Mononuclear cell (primary cell): ENCODE measurements around the gene GPR42. TPM values are rescaled to one million over a fixed set of nuclear protein-coding genes. Genes with fewer than 3 reads are reported as not detected.
"Not testable (repeated sequence)": the region's sequence is repeated elsewhere in the genome, so short reads cannot be mapped to it uniquely, and the experiment has no call there.

Experiments
- H3K27me3 ChIP-seq: 2 replicates; pipeline ENCODE4 v1.6.0; 2011; ENCODE audit warnings: low read length, control low read depth; ENCODE audit not compliant: insufficient read depth
- H3K4me1 ChIP-seq: 2 replicates; pipeline ENCODE4 v1.5.1; 2011; ENCODE audit warnings: mild to moderate bottlenecking, low read length, control low read depth; ENCODE audit not compliant: insufficient read depth
- H3K4me3 ChIP-seq: 2 replicates; pipeline ENCODE4 v1.5.1; 2011; ENCODE audit warnings: mild to moderate bottlenecking, low read length, moderate library complexity
- H3K9me3 ChIP-seq: 2 replicates; pipeline ENCODE4 v1.5.1; 2011; ENCODE audit warnings: low read depth, mild to moderate bottlenecking, control low read depth, low read length
- total RNA-seq: library from RNA; depleted of rRNA; stranded (reverse); fragments of >200 nt; gene quantifications from one replicate; pipeline ENCODE4 v1.2.3, GENCODE V29; 2012

Gene GPR42
- total RNA-seq, 1 donor: 0.21 TPM

- Histone ChIP-seq H3K9me3 (peaks cover 6% of the 10 kb centered on the region), H3K4me1 (no peaks in the 10 kb centered on the region), H3K4me3 (no peak overlapping the region), H3K27me3 (peaks cover 5% of the 10 kb centered on the region)
These were observed 1.3 kb upstream of the GPR42 start for GRCh38 chr19:35369522-35369921.

GRCh38 chr19:35373492-35373891 lies 2.6 kb downstream of the GPR42 start:
- Histone ChIP-seq H3K4me3 (no peak overlapping the region), H3K27me3 (peaks cover 3% of the 10 kb centered on the region), H3K4me1 (no peaks in the 10 kb centered on the region), H3K9me3 (peaks cover 6% of the 10 kb centered on the region)

GRCh38 chr19:35374031-35374430 lies 3.2 kb downstream of the GPR42 start:
- H3K9me3 ChIP-seq, H3K4me1 ChIP-seq, H3K4me3 ChIP-seq, H3K27me3 ChIP-seq: not testable (repeated sequence)

GRCh38 chr19:35375505-35376307 lies 4.8 kb downstream of the GPR42 start:
- no peaks in the 10 kb centered on the region for H3K9me3 ChIP-seq
- no peaks in the 10 kb centered on the region for H3K27me3 ChIP-seq
- H3K4me1 ChIP-seq: no peaks in the 10 kb centered on the region
- no peak overlapping the region for H3K4me3 ChIP-seq

GRCh38 chr19:35377656-35378055 lies 6.8 kb downstream of the GPR42 start:
- Histone ChIP-seq H3K4me1 (no peaks in the 10 kb centered on the region), H3K4me3 (no peak overlapping the region), H3K27me3 (no peaks in the 10 kb centered on the region), H3K9me3 (no peaks in the 10 kb centered on the region)

GRCh38 chr19:35378356-35378755 lies 7.5 kb downstream of the GPR42 start:
- Histone ChIP-seq H3K4me1 (no peaks in the 10 kb centered on the region), H3K4me3 (no peak overlapping the region), H3K27me3 (no peaks in the 10 kb centered on the region), H3K9me3 (no peaks in the 10 kb centered on the region)

- not testable (repeated sequence) for H3K27me3 ChIP-seq, H3K4me3 ChIP-seq, H3K4me1 ChIP-seq, H3K9me3 ChIP-seq
These were observed 8.7 kb downstream of the GPR42 start for GRCh38 chr19:35379545-35379944.

- no peaks in the 10 kb centered on the region for H3K27me3 ChIP-seq
- no peaks in the 10 kb centered on the region for H3K4me1 ChIP-seq
- no peaks in the 10 kb centered on the region for H3K9me3 ChIP-seq
- H3K4me3 ChIP-seq: no peak overlapping the region
These were observed 9.1 kb downstream of the GPR42 start for GRCh38 chr19:35379992-35380391.

- no peaks in the 10 kb centered on the region for H3K27me3 ChIP-seq
- H3K9me3 ChIP-seq: no peaks in the 10 kb centered on the region
- no peak overlapping the region for H3K4me3 ChIP-seq
- H3K4me1 ChIP-seq: no peaks in the 10 kb centered on the region
These were observed 9.7 kb downstream of the GPR42 start for GRCh38 chr19:35380450-35381124.

- Histone ChIP-seq H3K9me3 (no peaks in the 10 kb centered on the region), H3K27me3 (no peaks in the 10 kb centered on the region), H3K4me3 (no peak overlapping the region), H3K4me1 (no peaks in the 10 kb centered on the region)
These were observed 10.4 kb downstream of the GPR42 start for GRCh38 chr19:35381318-35381717.

- H3K9me3 ChIP-seq: no peaks in the 10 kb centered on the region
- H3K4me3 ChIP-seq: no peak overlapping the region
These were observed 11.1 kb downstream of the GPR42 start for GRCh38 chr19:35381926-35382325.

GRCh38 chr19:35383536-35383935 lies 12.7 kb downstream of the GPR42 start:
- Histone ChIP-seq H3K4me1 (no peaks in the 10 kb centered on the region), H3K4me3 (no peak overlapping the region), H3K9me3 (no peaks in the 10 kb centered on the region), H3K27me3 (no peaks in the 10 kb centered on the region)

More at GRCh38 chr19:35381926-35382325, 11.1 kb downstream of the GPR42 start:
- Histone ChIP-seq H3K27me3 (no peaks in the 10 kb centered on the region), H3K4me1 (no peaks in the 10 kb centered on the region)

GRCh38 chr19:35388277-35389054 lies 17.6 kb downstream of the GPR42 start:
- no peaks in the 10 kb centered on the region for H3K27me3 ChIP-seq
- no peaks in the 10 kb centered on the region for H3K4me1 ChIP-seq
- H3K4me3 ChIP-seq: no peak overlapping the region
- H3K9me3 ChIP-seq: no peaks in the 10 kb centered on the region

GRCh38 chr19:35389192-35389861 lies 18.5 kb downstream of the GPR42 start:
- Histone ChIP-seq H3K27me3 (no peaks in the 10 kb centered on the region), H3K4me1 (no peaks in the 10 kb centered on the region), H3K4me3 (no peak overlapping the region), H3K9me3 (no peaks in the 10 kb centered on the region)
